Activated CD8-positive, alpha-beta T cell treated with anti-CD3 and anti-CD28 coated beads, Interleukin-2, amount 10 ng/mL, durations not matched to agents 7 days and 5 days (primary cell): ENCODE data around the gene HNRNPH2. TPM values are rescaled to one million over a fixed set of nuclear protein-coding genes. Genes with fewer than 3 reads are reported as not detected.

ENCODE experiments used
- ATAC-seq: fragments of 150-1000 bp; cut with Tn5 transposase; one replicate; pipeline ENCODE4 v1.10.0; 2021; ENCODE audit warnings: moderate library complexity
- CTCF ChIA-PET: fragments of 350-600 bp; sonication (Branson Sonifier 250); formaldehyde crosslinking; loops from one replicate; lab custom pipeline; 2021; ENCODE audit warnings: antibody characterized with exemption; lab: Charles Lee
- POLR2A ChIA-PET: fragments of 350-600 bp; sonication (Branson Sonifier 250); formaldehyde crosslinking; loops from one replicate; lab custom pipeline; 2021; ENCODE audit warnings: antibody characterized with exemption; lab: Charles Lee
- DNase-seq: peaks from one replicate; pipeline ENCODE4 v3.0.0-alpha.2; 2020
- H3K27ac Mint-ChIP-seq: one replicate; pipeline ENCODE4 v1.8.0; 2021; ENCODE audit warnings: mild to moderate bottlenecking, mixed read lengths
- H3K27me3 Mint-ChIP-seq: one replicate; pipeline ENCODE4 v1.8.0; 2021; ENCODE audit warnings: low read depth, mixed read lengths
- H3K36me3 Mint-ChIP-seq: one replicate; pipeline ENCODE4 v1.8.0; 2021; ENCODE audit warnings: low read depth, mixed read lengths
- H3K4me1 Mint-ChIP-seq: one replicate; pipeline ENCODE4 v1.8.0; 2021; ENCODE audit warnings: low read depth, mixed read lengths
- H3K4me3 Mint-ChIP-seq: one replicate; pipeline ENCODE4 v1.8.0; 2021; ENCODE audit warnings: mild to moderate bottlenecking, mixed read lengths
- H3K9me3 Mint-ChIP-seq: one replicate; pipeline ENCODE4 v1.8.0; 2022; ENCODE audit warnings: mixed read lengths; ENCODE audit not compliant: insufficient read depth
- total RNA-seq, 2 experiments: library from RNA; stranded (reverse); gene quantifications; one replicate each; pipeline ENCODE4 v1.2.3, GENCODE V29; 2021

Gene HNRNPH2
- total RNA-seq, 2 experiments from 2014 or later, result 41.6 to 44.1 TPM

DNA sequence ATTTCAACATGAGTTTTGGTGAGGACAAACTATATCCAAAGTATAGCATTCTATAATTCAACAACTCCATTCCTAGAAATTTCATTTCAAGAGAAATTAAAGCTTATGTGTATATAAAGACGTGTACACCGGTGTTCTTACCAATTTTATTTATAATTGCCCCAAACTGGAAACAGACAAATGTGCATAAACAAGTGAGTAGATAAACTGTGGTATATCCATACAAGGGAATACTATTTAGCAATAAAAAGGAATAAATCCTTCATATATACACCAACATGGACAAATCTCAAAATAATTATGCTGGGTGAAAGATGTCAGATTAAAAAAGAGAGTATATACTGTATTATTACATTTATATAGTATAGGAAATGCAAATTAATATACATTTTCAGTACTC lies 19.9 kb downstream of the HNRNPH2 start:
- Mint-ChIP-seq H3K27me3 (no peaks in the 10 kb centered on the region), H3K36me3 (peaks cover 13% of the 10 kb centered on the region), H3K27ac (no peak overlapping the region), H3K4me1 (peaks cover 14% of the 10 kb centered on the region), H3K4me3 (no peak overlapping the region), H3K9me3 (no peaks in the 10 kb centered on the region)
- DNase-seq (no peak), ATAC-seq (no peak)
- ChIA-PET CTCF (no interaction called here), POLR2A (interaction anchor here (0.8 kb wide), 1 partner anchor 10 kb away, joined by 3 read pairs; no protein-coding TSS in a partner anchor)

DNA sequence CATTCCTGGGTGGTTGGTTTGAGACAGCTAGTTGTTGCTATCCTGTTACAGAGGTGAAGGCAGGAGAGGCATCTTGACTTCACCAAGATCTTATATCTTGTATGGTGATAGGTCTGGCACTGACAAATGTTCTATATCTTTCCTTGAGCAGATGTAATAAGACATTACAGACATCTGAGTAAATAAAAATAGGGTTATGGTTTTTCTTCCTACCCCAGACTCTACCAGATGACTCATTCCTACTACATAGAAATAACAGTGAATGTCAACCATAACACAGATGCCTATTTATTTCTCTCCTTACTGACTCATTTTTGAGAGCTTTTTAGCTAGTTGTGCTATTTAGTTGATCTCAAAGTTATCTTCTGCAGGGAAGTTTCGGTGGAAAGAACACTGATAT lies 21.9 kb downstream of the HNRNPH2 start:
- ChIA-PET POLR2A (no interaction called here), CTCF (interaction anchor here (1.3 kb wide), 1 partner anchor 15 kb away, joined by 3 read pairs; no protein-coding TSS in a partner anchor)
- no peaks in the 10 kb centered on the region for H3K9me3 Mint-ChIP-seq
- peak overlapping the region; percentile 2 for H3K27ac Mint-ChIP-seq
- peaks cover 14% of the 10 kb centered on the region for H3K4me1 Mint-ChIP-seq
- no peak for DNase-seq
- ATAC-seq, result peak; percentile 42
- H3K36me3 Mint-ChIP-seq, result peaks cover 10% of the 10 kb centered on the region
- H3K4me3 Mint-ChIP-seq, result no peak overlapping the region
- H3K27me3 Mint-ChIP-seq, result no peaks in the 10 kb centered on the region

DNA sequence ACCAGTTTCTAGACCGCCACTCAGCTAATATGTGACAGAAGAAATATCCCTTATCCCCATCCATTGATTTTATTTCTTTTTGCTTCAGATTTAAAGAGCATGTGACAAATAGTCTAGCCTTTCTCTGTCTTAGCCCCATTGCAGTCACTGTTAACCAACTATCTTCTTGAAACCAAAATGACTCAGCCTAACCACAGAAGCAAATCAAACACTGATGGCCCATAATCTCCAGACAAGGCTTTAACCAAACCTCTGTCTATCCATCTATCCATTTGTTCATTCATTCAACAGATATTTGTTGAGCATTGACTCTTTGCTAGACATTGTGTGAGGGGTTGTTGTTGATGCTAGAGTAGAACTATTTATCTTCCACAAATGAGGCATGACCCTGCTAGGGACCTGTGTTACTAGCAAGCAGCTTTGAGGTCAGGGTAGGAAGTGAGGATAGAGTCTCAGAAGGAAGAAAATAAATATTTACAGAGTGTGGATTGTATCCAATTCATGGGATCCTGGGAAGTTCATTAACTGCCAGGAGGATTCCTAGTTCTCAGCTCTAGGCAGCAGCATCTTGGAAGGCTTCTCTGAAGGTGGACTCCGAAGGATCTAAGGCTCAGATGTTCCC lies 22.5 kb downstream of the HNRNPH2 start:
- peaks cover 7% of the 10 kb centered on the region for H3K36me3 Mint-ChIP-seq
- ATAC-seq, result peak; percentile 86
- no peak overlapping the region for H3K4me3 Mint-ChIP-seq
- ChIA-PET CTCF (no interaction called here), POLR2A (no interaction called here)
- no peak for DNase-seq
- no peaks in the 10 kb centered on the region for H3K27me3 Mint-ChIP-seq
- H3K27ac Mint-ChIP-seq, result peak overlapping the region; percentile 2
- H3K9me3 Mint-ChIP-seq, result no peaks in the 10 kb centered on the region
- H3K4me1 Mint-ChIP-seq, result peaks cover 14% of the 10 kb centered on the region

DNA sequence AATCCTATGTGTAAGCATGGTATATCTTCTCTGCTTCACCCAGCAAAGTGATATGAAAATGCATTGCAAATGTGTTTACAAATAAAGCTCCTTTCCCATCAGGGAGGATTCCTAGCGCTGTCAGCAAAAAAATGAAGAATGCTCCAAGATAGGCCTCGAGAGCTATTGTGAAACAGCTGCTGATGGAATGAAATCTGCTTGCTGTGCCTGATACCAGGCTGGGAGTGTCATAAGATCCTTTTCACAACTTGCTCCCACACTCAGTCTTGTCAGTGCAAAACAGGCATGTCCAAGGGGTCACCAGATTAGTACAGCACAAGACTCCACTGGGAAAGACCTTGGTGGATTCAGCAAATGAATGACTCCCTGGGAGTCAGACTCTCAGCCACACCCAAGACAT lies 34.1 kb downstream of the HNRNPH2 start:
- no peak for ATAC-seq
- H3K36me3 Mint-ChIP-seq, result peaks cover 18% of the 10 kb centered on the region
- no peak for DNase-seq
- CTCF ChIA-PET, result no interaction called here
- H3K4me3 Mint-ChIP-seq, result no peak overlapping the region
- no peaks in the 10 kb centered on the region for H3K27me3 Mint-ChIP-seq
- H3K27ac Mint-ChIP-seq, result no peak overlapping the region
- peaks cover 4% of the 10 kb centered on the region for H3K4me1 Mint-ChIP-seq
- no peaks in the 10 kb centered on the region for H3K9me3 Mint-ChIP-seq
- POLR2A ChIA-PET, result no interaction called here

DNA sequence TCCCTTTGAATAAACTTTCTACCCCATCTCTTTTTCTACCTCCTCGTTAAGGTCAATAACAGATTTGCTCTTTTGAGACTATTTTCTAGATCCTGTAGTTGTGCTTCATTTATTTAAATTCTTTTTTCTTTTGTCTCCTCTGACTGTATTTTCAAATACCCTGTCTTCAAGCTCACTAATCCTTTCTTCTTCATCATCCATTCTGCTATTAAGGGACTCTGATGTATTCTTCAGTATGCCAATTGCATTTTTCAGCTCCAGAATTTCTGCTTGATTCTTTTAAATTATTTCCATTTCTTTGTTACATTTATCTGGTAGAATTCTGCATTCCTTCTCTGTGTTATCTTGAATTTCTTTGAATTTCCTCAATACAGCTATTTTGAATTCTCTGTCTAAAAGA lies 41.3 kb downstream of the HNRNPH2 start:
- H3K27me3 Mint-ChIP-seq, result no peaks in the 10 kb centered on the region
- no peaks in the 10 kb centered on the region for H3K36me3 Mint-ChIP-seq
- ChIA-PET POLR2A (no interaction called here), CTCF (no interaction called here)
- ATAC-seq, result no peak
- no peak overlapping the region for H3K4me3 Mint-ChIP-seq
- no peak for DNase-seq
- no peak overlapping the region for H3K27ac Mint-ChIP-seq
- H3K4me1 Mint-ChIP-seq, result no peaks in the 10 kb centered on the region
- no peaks in the 10 kb centered on the region for H3K9me3 Mint-ChIP-seq

DNA sequence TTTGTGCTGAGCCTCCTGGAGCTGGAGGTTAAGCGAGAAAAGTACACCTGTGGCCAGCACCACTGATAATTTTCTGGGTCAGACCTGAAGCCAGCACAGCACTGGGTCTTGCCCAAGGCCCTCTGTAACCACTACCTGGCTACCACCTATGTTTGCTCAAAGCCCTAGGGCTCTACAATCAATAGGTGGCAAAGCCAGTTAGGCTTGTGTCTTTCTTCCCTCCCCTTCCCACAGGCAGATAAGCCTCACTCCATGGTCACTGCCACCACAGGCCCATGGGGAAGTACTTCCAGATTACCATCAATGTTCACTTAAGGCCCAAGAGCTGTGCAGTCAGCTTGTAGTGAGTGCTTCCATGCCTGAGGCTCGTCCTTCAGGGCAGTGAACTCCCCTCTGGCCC lies 42.1 kb downstream of the HNRNPH2 start:
- Mint-ChIP-seq H3K27me3 (no peaks in the 10 kb centered on the region), H3K9me3 (no peaks in the 10 kb centered on the region), H3K27ac (no peak overlapping the region), H3K4me3 (no peak overlapping the region), H3K4me1 (no peaks in the 10 kb centered on the region), H3K36me3 (no peaks in the 10 kb centered on the region)
- CTCF ChIA-PET, result no interaction called here
- DNase-seq (no peak), ATAC-seq (no peak)
- POLR2A ChIA-PET, result no interaction called here

DNA sequence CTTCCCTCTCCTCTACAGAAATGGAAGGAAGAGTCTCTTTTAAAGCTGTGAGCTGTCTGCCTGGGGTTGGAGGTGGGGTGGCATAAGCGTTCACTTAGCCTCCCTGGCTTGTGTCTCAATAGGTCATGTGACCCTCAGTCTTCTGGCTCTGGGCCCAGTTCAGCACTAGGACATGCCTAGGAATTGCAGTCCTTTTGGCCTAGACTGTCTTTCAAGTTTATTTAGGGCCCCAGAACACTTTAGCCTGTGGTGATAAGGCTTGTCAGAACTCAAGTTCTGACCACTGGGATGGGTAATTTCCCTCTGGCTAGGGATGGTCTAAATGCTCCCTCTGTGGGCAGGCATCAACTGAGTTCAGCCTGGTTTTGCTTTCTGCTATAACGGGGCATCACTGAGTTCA lies 42.9 kb downstream of the HNRNPH2 start:
- no peak for ATAC-seq

DNA sequence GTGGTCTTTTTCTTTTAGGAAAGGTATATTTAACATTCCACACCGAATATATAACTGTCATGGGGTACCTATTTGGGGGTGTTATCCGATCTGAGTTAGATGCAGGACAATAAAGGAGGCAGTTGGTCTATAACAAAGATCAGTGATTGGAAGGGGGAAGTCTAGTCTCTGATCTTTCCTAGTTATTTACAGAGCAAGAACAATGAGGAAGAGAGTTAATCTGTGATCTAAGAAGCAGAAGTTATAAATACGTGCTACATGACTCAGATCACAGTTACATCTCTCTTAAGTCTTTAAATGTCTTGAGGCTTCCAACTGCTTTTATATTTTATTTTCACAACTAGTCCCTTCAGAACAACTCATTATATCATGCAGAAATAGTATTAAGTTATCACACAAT lies 44.0 kb downstream of the HNRNPH2 start:
- H3K27me3 Mint-ChIP-seq, result no peaks in the 10 kb centered on the region
- ATAC-seq, result no peak

More for the DNA sequence above, 42.9 kb downstream of the HNRNPH2 start:
- no peak for DNase-seq
- CTCF ChIA-PET, result no interaction called here
- no peak overlapping the region for H3K27ac Mint-ChIP-seq
- H3K4me1 Mint-ChIP-seq, result no peaks in the 10 kb centered on the region
- no peaks in the 10 kb centered on the region for H3K36me3 Mint-ChIP-seq
- H3K9me3 Mint-ChIP-seq, result no peaks in the 10 kb centered on the region
- H3K27me3 Mint-ChIP-seq, result no peaks in the 10 kb centered on the region
- H3K4me3 Mint-ChIP-seq, result no peak overlapping the region
- POLR2A ChIA-PET, result no interaction called here

DNA sequence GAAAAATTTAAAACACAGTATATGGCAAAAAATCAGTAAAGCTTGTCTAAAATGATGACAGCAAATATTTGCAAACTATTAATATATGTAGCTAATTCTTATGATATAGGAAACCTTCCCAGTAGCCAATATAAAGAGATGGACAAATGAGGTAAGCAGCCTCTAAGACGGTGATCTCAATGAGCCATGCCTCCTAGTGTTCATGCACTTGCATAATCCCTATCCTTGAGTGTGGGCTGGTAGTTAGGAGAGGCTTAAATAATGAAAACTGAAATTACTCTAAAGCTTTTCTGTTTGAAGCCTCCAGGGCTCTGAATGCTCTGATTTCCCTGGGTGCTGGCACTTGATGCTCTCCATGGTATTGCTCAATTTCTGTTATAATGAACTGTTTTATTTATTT lies 52.6 kb downstream of the HNRNPH2 start:
- POLR2A ChIA-PET, result no interaction called here
- CTCF ChIA-PET, result no interaction called here
- Mint-ChIP-seq H3K36me3 (no peaks in the 10 kb centered on the region), H3K27ac (no peak overlapping the region), H3K4me3 (no peak overlapping the region), H3K9me3 (no peaks in the 10 kb centered on the region), H3K27me3 (no peaks in the 10 kb centered on the region), H3K4me1 (no peaks in the 10 kb centered on the region)
- DNase-seq, result no peak
- no peak for ATAC-seq

More for the DNA sequence above, 44.0 kb downstream of the HNRNPH2 start:
- ChIA-PET CTCF (no interaction called here), POLR2A (no interaction called here)
- no peak for DNase-seq
- Mint-ChIP-seq H3K4me1 (no peaks in the 10 kb centered on the region), H3K4me3 (no peak overlapping the region), H3K36me3 (no peaks in the 10 kb centered on the region), H3K27ac (no peak overlapping the region), H3K9me3 (no peaks in the 10 kb centered on the region)

DNA sequence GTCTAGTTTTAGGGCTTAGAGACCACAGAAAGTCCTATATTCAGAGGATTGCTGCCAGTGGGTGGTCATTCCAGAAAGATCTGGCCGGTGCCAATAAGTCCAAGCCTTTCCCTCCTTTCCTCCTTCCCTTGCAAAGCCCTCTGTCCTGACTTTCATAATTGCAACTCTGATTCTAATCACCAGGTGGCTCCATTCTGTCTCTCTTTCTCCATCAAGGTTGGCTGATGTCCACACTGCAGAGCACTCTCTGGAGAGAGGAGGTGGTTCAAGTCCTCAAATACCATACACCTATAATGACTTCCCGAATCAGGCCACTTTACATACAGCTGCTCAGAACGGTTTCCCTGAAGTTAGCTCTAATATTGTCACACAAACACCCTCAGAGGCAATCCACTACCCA lies 54.9 kb downstream of the HNRNPH2 start:
- no peaks in the 10 kb centered on the region for H3K9me3 Mint-ChIP-seq
- H3K36me3 Mint-ChIP-seq, result no peaks in the 10 kb centered on the region
- ATAC-seq (no peak), DNase-seq (no peak)
- ChIA-PET POLR2A (no interaction called here), CTCF (no interaction called here)
- H3K4me1 Mint-ChIP-seq, result no peaks in the 10 kb centered on the region
- H3K27ac Mint-ChIP-seq, result no peak overlapping the region
- H3K27me3 Mint-ChIP-seq, result no peaks in the 10 kb centered on the region
- H3K4me3 Mint-ChIP-seq, result no peak overlapping the region

Other genes with a start within 250 kb of the HNRNPH2 start
- gene DRP2, start 188.4 kb upstream of the HNRNPH2 start, total RNA-seq, result under 1 TPM; 0.91 to 0.97 TPM
- gene TAF7L, start 116.9 kb upstream of the HNRNPH2 start, total RNA-seq, result under 1 TPM in 1 of 2 experiments, not detected in 1; 0.13 TPM
- gene TIMM8A, start 59.5 kb upstream of the HNRNPH2 start, total RNA-seq, result 10 to 100 TPM; 15.9 to 17.1 TPM
- gene BTK, start 22.0 kb upstream of the HNRNPH2 start, total RNA-seq, result under 1 TPM in 1 of 2 experiments, not detected in 1; 0.23 TPM
- 100 to 1,000 TPM; 220 to 270 TPM for gene RPL36A, start 17.2 kb upstream of the HNRNPH2 start, total RNA-seq
- gene GLA, start 297 bp upstream of the HNRNPH2 start, total RNA-seq, result 10 to 100 TPM; 34.7 to 38.4 TPM
- 1 to 10 TPM; 1.2 to 1.5 TPM for gene ARMCX4, start 77.2 kb downstream of the HNRNPH2 start, total RNA-seq
- under 1 TPM in 1 of 2 experiments, not detected in 1; 0.18 TPM for gene ARMCX1, start 142.3 kb downstream of the HNRNPH2 start, total RNA-seq
- 10 to 100 TPM; 37.9 to 38.4 TPM for gene ARMCX6, start 209.8 kb downstream of the HNRNPH2 start, total RNA-seq
- gene ARMCX3, start 214.9 kb downstream of the HNRNPH2 start, total RNA-seq, result 10 to 100 TPM; 18.4 to 21.6 TPM